Hepatocyte (in vitro differentiated cells): ENCODE results near the gene EXOC6.

Experiments
- EZH2 ChIP-seq: fragments of 200-600 bp; sonication (generic); IDR thresholded peaks from 2 replicates; pipeline ENCODE4 v1.6.1; 2016; ENCODE audit warnings: antibody characterized with exemption, mild to moderate bottlenecking, borderline replicate concordance
- EZH2phosphoT487 ChIP-seq: fragments of 200-600 bp; sonication (generic); IDR thresholded peaks from one replicate; pipeline ENCODE4 v1.6.1; 2018; ENCODE audit warnings: antibody characterized with exemption, mild to moderate bottlenecking, low read depth, moderate library complexity; ENCODE audit not compliant: unreplicated experiment, severe bottlenecking
- TF ChIP-seq, protein P1 (sequence below): fragments of 200-600 bp; sonication (generic); IDR thresholded peaks from 2 replicates; pipeline ENCODE4 v1.5.1; 2016; ENCODE audit warnings: antibody characterized with exemption, mild to moderate bottlenecking; ENCODE audit not compliant: poor library complexity

DNA sequence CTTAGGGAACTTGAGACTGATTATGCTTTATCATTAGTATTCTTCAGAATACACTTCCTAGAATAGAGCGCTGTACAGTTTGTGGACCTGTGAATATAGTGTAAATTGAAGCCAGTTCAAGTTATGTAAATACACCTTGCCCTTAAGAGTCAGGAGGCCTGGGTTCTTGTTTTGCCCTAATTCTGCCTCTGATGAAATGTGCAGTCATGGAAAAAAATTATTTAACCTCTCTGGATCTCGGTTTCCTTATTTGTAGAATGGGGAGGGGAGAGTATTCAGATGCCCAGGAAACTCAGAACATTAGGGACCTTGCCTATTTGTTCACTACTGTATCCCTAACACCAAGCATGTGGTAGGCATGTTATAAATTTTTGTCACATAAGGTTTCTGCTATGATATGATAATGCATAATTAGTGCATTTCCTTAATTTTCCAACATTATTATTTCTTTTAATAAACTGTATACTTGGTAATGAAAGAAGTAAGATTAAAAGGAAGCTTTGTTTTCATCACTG is 1.3 kb downstream of the EXOC6 start:
- TF ChIP-seq, protein P1, sequence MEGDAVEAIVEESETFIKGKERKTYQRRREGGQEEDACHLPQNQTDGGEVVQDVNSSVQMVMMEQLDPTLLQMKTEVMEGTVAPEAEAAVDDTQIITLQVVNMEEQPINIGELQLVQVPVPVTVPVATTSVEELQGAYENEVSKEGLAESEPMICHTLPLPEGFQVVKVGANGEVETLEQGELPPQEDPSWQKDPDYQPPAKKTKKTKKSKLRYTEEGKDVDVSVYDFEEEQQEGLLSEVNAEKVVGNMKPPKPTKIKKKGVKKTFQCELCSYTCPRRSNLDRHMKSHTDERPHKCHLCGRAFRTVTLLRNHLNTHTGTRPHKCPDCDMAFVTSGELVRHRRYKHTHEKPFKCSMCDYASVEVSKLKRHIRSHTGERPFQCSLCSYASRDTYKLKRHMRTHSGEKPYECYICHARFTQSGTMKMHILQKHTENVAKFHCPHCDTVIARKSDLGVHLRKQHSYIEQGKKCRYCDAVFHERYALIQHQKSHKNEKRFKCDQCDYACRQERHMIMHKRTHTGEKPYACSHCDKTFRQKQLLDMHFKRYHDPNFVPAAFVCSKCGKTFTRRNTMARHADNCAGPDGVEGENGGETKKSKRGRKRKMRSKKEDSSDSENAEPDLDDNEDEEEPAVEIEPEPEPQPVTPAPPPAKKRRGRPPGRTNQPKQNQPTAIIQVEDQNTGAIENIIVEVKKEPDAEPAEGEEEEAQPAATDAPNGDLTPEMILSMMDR = no peak
- TF ChIP-seq EZH2phosphoT487 = no peak
- TF ChIP-seq EZH2 = no peak
